Prostate gland (tissue), 2 donors: ENCODE measurements around the gene CDH1.

Experiments
- CTCF ChIP-seq, 4 experiments: fragments of 200-600 bp in 2 of 4; fragments of 450-650 bp in 2 of 4; sonication (generic) in 2 of 4; IDR thresholded peaks; 1 replicate in 3 of 4; 2 replicates in 1 of 4; pipeline ENCODE4 v1.5.1; 2016 to 2019; ENCODE audit warnings: antibody characterized with exemption in 4 of 4, mild to moderate bottlenecking in 2 of 4, moderate library complexity in 2 of 4
- POLR2A ChIP-seq: fragments of 450-650 bp; IDR thresholded peaks from one replicate; pipeline ENCODE4 v1.6.1; 2016; ENCODE audit warnings: antibody characterized with exemption, mild to moderate bottlenecking

- TF ChIP-seq POLR2A, result no peak
- no peak for TF ChIP-seq CTCF (IDR thresholded peaks at IDR 0.05)
Measured at GRCh38 chr16:68825427-68825826, 88.3 kb downstream of the CDH1 start.
